IMR-90 (cell line): ENCODE results near the gene NR2F1. TPM values are rescaled to one million over a fixed set of nuclear protein-coding genes. Genes with fewer than 3 reads are reported as not detected.

Experiments
- ATAC-seq: fragments of 200-7000 bp; cut with Tn5 transposase; 2 replicates; pipeline ENCODE4 v1.9.1; 2020; ENCODE audit warnings: low read depth, mild to moderate bottlenecking, moderate library complexity
- BruUV-seq: library from RNA; stranded (reverse); fragments of 400-500 nt; replicated peaks from 2 replicates; lab custom pipeline; 2021; lab: Mats Ljungman, UMichigan
- CTCF ChIA-PET: fragments of 300-600 bp; formaldehyde crosslinking; extraction: SDS; loops from one replicate; lab custom pipeline; 2021; ENCODE audit warnings: antibody characterized with exemption; lab: Yijun Ruan, JAX
- POLR2A ChIA-PET: fragments of 300-600 bp; sonication (Branson Sonifier 250); formaldehyde crosslinking; loops from one replicate; lab custom pipeline; 2022; ENCODE audit warnings: antibody characterized with exemption; ENCODE audit not compliant: unreplicated experiment; lab: Charles Lee
- DNase-seq: peaks from one replicate; pipeline ENCODE4 v3.0.0; 2013
- H2AFZ ChIP-seq: replicated peaks from 2 replicates; pipeline ENCODE3; 2013; ENCODE audit warnings: low read length, mild to moderate bottlenecking; ENCODE audit not compliant: poor library complexity
- H2AK5ac ChIP-seq: 2 replicates; pipeline ENCODE4 v1.6.1; 2013; ENCODE audit warnings: low read depth, low read length, inconsistent platforms
- H2AK9ac ChIP-seq: replicated peaks from 2 replicates; pipeline ENCODE3; 2013; ENCODE audit warnings: mild to moderate bottlenecking, low read depth, low read length, moderate library complexity; ENCODE audit not compliant: poor library complexity
- H2BK120ac ChIP-seq: 2 replicates; pipeline ENCODE4 v1.6.1; 2013; ENCODE audit warnings: low read depth, low read length, inconsistent platforms
- H2BK15ac ChIP-seq: 3 replicates; pipeline ENCODE4 v1.6.1; 2013; ENCODE audit warnings: low read depth, low read length, inconsistent platforms
- H2BK20ac ChIP-seq: 2 replicates; pipeline ENCODE4 v1.6.1; 2013; ENCODE audit warnings: low read depth, mild to moderate bottlenecking, inconsistent platforms, low read length, moderate library complexity
- H2BK5ac ChIP-seq: 2 replicates; pipeline ENCODE4 v1.6.1; 2013; ENCODE audit warnings: mild to moderate bottlenecking, low read depth, low read length, inconsistent platforms; ENCODE audit not compliant: poor library complexity, severe bottlenecking
- H3K14ac ChIP-seq: replicated peaks from 2 replicates; pipeline ENCODE4 v1.6.1; 2013; ENCODE audit warnings: low read depth, low read length, inconsistent platforms
- H3K18ac ChIP-seq: 2 replicates; pipeline ENCODE4 v1.6.1; 2013; ENCODE audit warnings: low read depth, low read length, control low read depth
- H3K23ac ChIP-seq: 2 replicates; pipeline ENCODE4 v1.6.1; 2013; ENCODE audit warnings: low read depth, low read length, inconsistent platforms
- H3K27ac ChIP-seq: 2 replicates; pipeline ENCODE4 v1.5.1; 2013; ENCODE audit warnings: mild to moderate bottlenecking, control low read depth, low read length; ENCODE audit not compliant: insufficient read depth
- H3K27me3 ChIP-seq: 2 replicates; pipeline ENCODE4 v1.6.1; 2013; ENCODE audit warnings: low read length; ENCODE audit not compliant: control insufficient read depth, insufficient read depth
- H3K36me3 ChIP-seq: 2 replicates; pipeline ENCODE4 v1.6.1; 2013; ENCODE audit warnings: low read length, mixed read lengths; ENCODE audit not compliant: control insufficient read depth, insufficient read depth
- H3K4ac ChIP-seq: 2 replicates; pipeline ENCODE4 v1.6.1; 2013; ENCODE audit warnings: low read depth, low read length, inconsistent platforms
- H3K4me1 ChIP-seq: 2 replicates; pipeline ENCODE4 v1.6.1; 2013; ENCODE audit warnings: low read length, mixed read lengths; ENCODE audit not compliant: control insufficient read depth, insufficient read depth
- H3K4me2 ChIP-seq: 2 replicates; pipeline ENCODE4 v1.6.1; 2013; ENCODE audit warnings: low read depth, mild to moderate bottlenecking, control low read depth, low read length, moderate library complexity
- H3K4me3 ChIP-seq: 2 replicates; pipeline ENCODE4 v1.5.1; 2013; ENCODE audit warnings: low read depth, mild to moderate bottlenecking, control low read depth, low read length, moderate library complexity; ENCODE audit not compliant: insufficient read depth
- H3K56ac ChIP-seq: 2 replicates; pipeline ENCODE4 v1.6.1; 2013; ENCODE audit warnings: low read length, inconsistent platforms; ENCODE audit not compliant: insufficient read depth; ENCODE audit errors: extremely low read depth
- H3K79me1 ChIP-seq, 2 experiments: 2 replicates each; pipeline ENCODE4 v1.6.1; 2013; ENCODE audit warnings: low read length in 2 of 2, inconsistent platforms in 1 of 2, low read depth in 1 of 2
- H3K9ac ChIP-seq: 2 replicates; pipeline ENCODE4 v1.6.1; 2013; ENCODE audit warnings: low read depth, low read length, control low read depth
- H3K9me1 ChIP-seq: 2 replicates; pipeline ENCODE4 v1.6.1; 2013; ENCODE audit warnings: low read length, inconsistent platforms; ENCODE audit not compliant: insufficient read depth
- H3K9me3 ChIP-seq: 2 replicates; pipeline ENCODE4 v1.6.1; 2013; ENCODE audit warnings: low read length; ENCODE audit not compliant: control insufficient read depth, insufficient read depth
- H4K20me1 ChIP-seq: 2 replicates; pipeline ENCODE4 v1.6.1; 2013; ENCODE audit warnings: low read length, inconsistent platforms; ENCODE audit not compliant: insufficient read depth
- H4K5ac ChIP-seq: 2 replicates; pipeline ENCODE4 v1.6.1; 2013; ENCODE audit warnings: mild to moderate bottlenecking, low read depth, low read length, control low read depth
- H4K8ac ChIP-seq, 2 experiments: 2 replicates each; pipeline ENCODE4 v1.6.1; 2013; ENCODE audit warnings: low read depth in 2 of 2, low read length in 2 of 2, control low read depth in 1 of 2, inconsistent platforms in 1 of 2
- H4K91ac ChIP-seq: 2 replicates; pipeline ENCODE4 v1.6.1; 2013; ENCODE audit warnings: low read depth, low read length, inconsistent platforms; ENCODE audit not compliant: insufficient read depth
- BHLHE40 ChIP-seq: fragments of 150-350 bp; IDR thresholded peaks from 2 replicates; pipeline ENCODE4 v1.6.1; 2016; ENCODE audit warnings: mild to moderate bottlenecking, low read depth, low read length
- CEBPB ChIP-seq: IDR thresholded peaks from 2 replicates; pipeline ENCODE4 v1.6.1; 2012; ENCODE audit warnings: low read depth, low read length, improper control_type of control experiment
- CHD1 ChIP-seq: IDR thresholded peaks from 2 replicates; pipeline ENCODE4 v1.6.1; 2012; ENCODE audit warnings: low read depth, low read length, improper control_type of control experiment
- CTCF ChIP-seq: conservative IDR thresholded peaks from 2 replicates; pipeline ENCODE4 v1.5.1; 2012; ENCODE audit warnings: mild to moderate bottlenecking, low read depth, low read length, improper control_type of control experiment
- ELK1 ChIP-seq: fragments of 150-350 bp; IDR thresholded peaks from 2 replicates; pipeline ENCODE4 v1.6.1; 2016; ENCODE audit warnings: low read depth, mild to moderate bottlenecking, low read length, moderate library complexity, borderline replicate concordance
- FOS ChIP-seq: fragments of 150-350 bp; IDR thresholded peaks from 2 replicates; pipeline ENCODE4 v1.6.1; 2016; ENCODE audit warnings: low read depth, low read length
- MAFK ChIP-seq: IDR thresholded peaks from 2 replicates; pipeline ENCODE4 v1.6.1; 2012; ENCODE audit warnings: low read depth, low read length, improper control_type of control experiment
- MAZ ChIP-seq: IDR thresholded peaks from 2 replicates; pipeline ENCODE4 v1.6.1; 2012; ENCODE audit warnings: low read depth, mild to moderate bottlenecking, low read length, improper control_type of control experiment, moderate library complexity, borderline replicate concordance
- MXI1 ChIP-seq: IDR thresholded peaks from 2 replicates; pipeline ENCODE4 v1.6.1; 2012; ENCODE audit warnings: low read depth, mild to moderate bottlenecking, low read length, moderate library complexity, borderline replicate concordance
- NFE2L2 ChIP-seq: fragments of 150-350 bp; IDR thresholded peaks from 2 replicates; pipeline ENCODE4 v1.6.1; 2016; ENCODE audit warnings: low read depth, mild to moderate bottlenecking, low read length
- POLR2A ChIP-seq: IDR thresholded peaks from 2 replicates; pipeline ENCODE4 v1.6.1; 2012; ENCODE audit warnings: mild to moderate bottlenecking, low read depth, low read length
- RAD21 ChIP-seq: IDR thresholded peaks from 2 replicates; pipeline ENCODE4 v1.6.1; 2012; ENCODE audit warnings: low read length, improper control_type of control experiment
- RCOR1 ChIP-seq: IDR thresholded peaks from 2 replicates; pipeline ENCODE4 v1.6.1; 2012; ENCODE audit warnings: mild to moderate bottlenecking, low read length, improper control_type of control experiment; ENCODE audit not compliant: insufficient replicate concordance
- RFX5 ChIP-seq: IDR thresholded peaks from 2 replicates; pipeline ENCODE4 v1.8.0; 2012; ENCODE audit warnings: low read depth, mild to moderate bottlenecking, low read length, moderate library complexity
- SMC3 ChIP-seq: fragments of 150-350 bp; IDR thresholded peaks from 2 replicates; pipeline ENCODE4 v1.6.1; 2016; ENCODE audit warnings: low read depth, mild to moderate bottlenecking, antibody characterized with exemption, low read length, moderate library complexity
- USF2 ChIP-seq: fragments of 150-350 bp; IDR thresholded peaks from 2 replicates; pipeline ENCODE4 v1.6.1; 2017; ENCODE audit warnings: mild to moderate bottlenecking, antibody characterized with exemption, low read length, low read depth
- WGBS, 2 experiments: methylation state at CpG; one replicate each; pipeline versions ENCODE4 v1.1.5 to v1.1.7; 2013; ENCODE audit warnings: missing lambda C conversion rate in 2 of 2; ENCODE audit not compliant: insufficient read length in 1 of 2; ENCODE audit errors: extremely low coverage in 2 of 2; 5-methylcytosine and 5-hydroxymethylcytosine counted together
- dilution Hi-C: fragments of 300-500 bp; cut with HindIII; formaldehyde crosslinking; loops from one replicate; pipeline ENCODE4 v1.14.3; 2018; ENCODE audit warnings: low sequenced_read_pairs; ENCODE audit not compliant: unreplicated experiment
- in situ Hi-C: fragments of 300-500 bp; cut with MboI; formaldehyde crosslinking; loops from 3 replicates; pipeline ENCODE4 v1.14.3; 2019; ENCODE audit warnings: low sequenced_read_pairs, inconsistent platforms, mixed read lengths
- intact Hi-C: fragments of 100-400 bp; cut with micrococcal nuclease; formaldehyde crosslinking; loops from 2 replicates; pipeline ENCODE4 v1.10.0; 2022
- polyA plus RNA-seq, 3 experiments: library from polyadenylated mRNA; depleted of rRNA; stranded (reverse); fragments of >200 nt; gene quantifications; 2 replicates each; pipeline ENCODE4 v1.2.3, GENCODE V29; 2012; ENCODE audit warnings: low replicate concordance in 1 of 3
- total RNA-seq: library from RNA; depleted of rRNA; stranded (reverse); fragments of >200 nt; gene quantifications from 2 replicates; pipeline ENCODE4 v1.2.3, GENCODE V29; 2012

Gene NR2F1
- total and polyA plus RNA-seq, 2 of the 4 experiments (the other 2 are of a cell fraction) = 19.0 to 160 TPM

- H3K56ac ChIP-seq = no peak overlapping the region
- DNase-seq (no peak), ATAC-seq (no peak)
- no peak overlapping the region for H3K4me3 ChIP-seq
- no peaks in the 10 kb centered on the region for H3K9me3 ChIP-seq
- no peak overlapping the region for H2BK20ac ChIP-seq
- H4K5ac ChIP-seq = no peak overlapping the region
- H3K79me1 ChIP-seq = peaks cover 29 to 61% of the 10 kb centered on the region in 2 experiments
- H3K9ac ChIP-seq = no peak overlapping the region
- H2BK15ac ChIP-seq = no peak overlapping the region
- 83% methylated on average over 24 of the region's 40 CpGs; no CpG with 5 or more reads in 1 of the 2 experiments for WGBS, 2 experiments
- BruUV-seq = no TSS peak
- no peak overlapping the region for H3K23ac ChIP-seq
- intact Hi-C loops = no loop called here
- 0 out of 2 replicates have a peak overlapping the region, but pooled peaks have one; percentile 5 for H2BK120ac ChIP-seq
- no peak for TF ChIP-seq MAFK
- no peak for TF ChIP-seq SMC3
- TF ChIP-seq RFX5 = no peak
- no peak for TF ChIP-seq CTCF
- no peak for TF ChIP-seq RCOR1
- no peak for TF ChIP-seq BHLHE40
- TF ChIP-seq MXI1 = no peak
- no peak for TF ChIP-seq CHD1
- TF ChIP-seq FOS = no peak
- no peak for TF ChIP-seq POLR2A
- no peak for TF ChIP-seq NFE2L2
- no peak for TF ChIP-seq ELK1
- TF ChIP-seq RAD21 = no peak
- TF ChIP-seq CEBPB = no peak
- no peak for TF ChIP-seq MAZ
- TF ChIP-seq USF2 = no peak
- H3K27ac ChIP-seq = no peak overlapping the region
- ChIA-PET CTCF (no interaction called here), POLR2A (no interaction called here)
- dilution Hi-C loops = no loop called here
- no peaks in the 10 kb centered on the region for H3K27me3 ChIP-seq
- H4K91ac ChIP-seq = no peak overlapping the region
- peaks cover 17% of the 10 kb centered on the region for H3K4me1 ChIP-seq
- H3K18ac ChIP-seq = no peak overlapping the region
- peaks cover 26% of the 10 kb centered on the region for H3K36me3 ChIP-seq
- no peak overlapping the region for H2AFZ ChIP-seq
- no peaks in the 10 kb centered on the region for H3K9me1 ChIP-seq
- H4K8ac ChIP-seq = no peak overlapping the region
- in situ Hi-C loops = loop anchor here (10.0 kb wide), 3 partner anchors 487 to 1027 kb away; no protein-coding TSS in a partner anchor
- no peak overlapping the region; the same call in 1 of the 2 replicates for H3K4me2 ChIP-seq
- H4K20me1 ChIP-seq = no peaks in the 10 kb centered on the region
- no peak overlapping the region for H2BK5ac ChIP-seq
- H2AK9ac ChIP-seq = no peak overlapping the region
- H3K14ac ChIP-seq = no peak overlapping the region
- no peak overlapping the region for H2AK5ac ChIP-seq
- H3K4ac ChIP-seq = no peak overlapping the region
Observed at GRCh38 chr5:93572101-93572607, 10.9 kb upstream of the NR2F1 start.
